PC-9 (cell line): Measurements from ENCODE around the gene GATAD2A. TPM values are rescaled to one million over a fixed set of nuclear protein-coding genes. Genes with fewer than 3 reads are reported as not detected.
"Not testable (repeated sequence)": the region's sequence is repeated elsewhere in the genome, so short reads cannot be mapped to it uniquely, and the experiment has no call there.

Experiments used
- BruUV-seq: library from RNA; stranded (reverse); fragments of 400-500 nt; replicated peaks from 2 replicates; lab custom pipeline; 2021; lab: Mats Ljungman, UMichigan
- CTCF ChIA-PET: fragments of 300-600 bp; sonication (Branson Sonifier 250); formaldehyde crosslinking; loops from one replicate; lab custom pipeline; 2022; ENCODE audit warnings: antibody characterized with exemption; lab: Charles Lee
- POLR2A ChIA-PET: fragments of 300-600 bp; sonication (Branson Sonifier 250); formaldehyde crosslinking; loops from one replicate; lab custom pipeline; 2022; ENCODE audit warnings: antibody characterized with exemption; ENCODE audit not compliant: unreplicated experiment; lab: Charles Lee
- DNase-seq, 2 experiments: peaks; one replicate each; pipeline versions ENCODE4 v3.0.0 to v3.0.0-alpha.2; 2015 to 2022; ENCODE audit warnings: mixed read lengths in 1 of 2
- H2AFZ ChIP-seq: fragments of 200-600 bp; sonication (generic); 2 replicates; pipeline ENCODE4 v1.8.1; 2017; ENCODE audit warnings: antibody characterized with exemption
- H3F3A ChIP-seq: fragments of 200-600 bp; sonication (generic); 2 replicates; pipeline ENCODE4 v1.8.1; 2017; ENCODE audit warnings: antibody characterized with exemption, mild to moderate bottlenecking, low read depth; ENCODE audit not compliant: insufficient read depth
- H3K27ac ChIP-seq: fragments of 200-600 bp; sonication (generic); 2 replicates; pipeline ENCODE4 v1.6.1; 2016; ENCODE audit warnings: mixed run types
- H3K27me3 ChIP-seq: fragments of 200-600 bp; sonication (generic); 2 replicates; pipeline ENCODE4 v1.6.1; 2016; ENCODE audit warnings: low read depth, mixed run types; ENCODE audit not compliant: insufficient read depth
- H3K36me3 ChIP-seq: fragments of 200-600 bp; sonication (generic); 2 replicates; pipeline ENCODE4 v1.6.1; 2016; ENCODE audit warnings: low read depth, mixed run types
- H3K4me1 ChIP-seq: fragments of 200-600 bp; sonication (generic); replicated peaks from 2 replicates; pipeline ENCODE4 v1.6.1; 2016; ENCODE audit warnings: mixed run types; ENCODE audit not compliant: insufficient read depth
- H3K4me2 ChIP-seq: fragments of 200-600 bp; sonication (generic); 2 replicates; pipeline ENCODE4 v1.6.1; 2017; ENCODE audit warnings: mixed run types
- H3K4me3 ChIP-seq: fragments of 200-600 bp; sonication (generic); 2 replicates; pipeline ENCODE4 v1.6.1; 2016; ENCODE audit warnings: mixed run types
- H3K79me2 ChIP-seq: fragments of 200-600 bp; sonication (generic); 2 replicates; pipeline ENCODE4 v1.6.1; 2017; ENCODE audit warnings: low read depth, mixed run types
- H3K9me2 ChIP-seq: fragments of 200-600 bp; sonication (generic); 2 replicates; pipeline ENCODE4 v1.8.1; 2017; ENCODE audit warnings: mild to moderate bottlenecking; ENCODE audit not compliant: insufficient read depth
- H3K9me3 ChIP-seq: fragments of 200-600 bp; sonication (generic); 2 replicates; pipeline ENCODE4 v1.8.1; 2016; ENCODE audit warnings: low read depth; ENCODE audit not compliant: insufficient read depth
- H4K20me1 ChIP-seq: fragments of 200-600 bp; sonication (generic); 2 replicates; pipeline ENCODE4 v1.8.1; 2017; ENCODE audit not compliant: insufficient read depth
- CTCF ChIP-seq: fragments of 200-600 bp; sonication (generic); conservative IDR thresholded peaks from 2 replicates; pipeline ENCODE4 v1.6.1; 2017; ENCODE audit warnings: mixed run types, antibody characterized with exemption, mild to moderate bottlenecking, moderate library complexity
- EZH2 ChIP-seq: fragments of 200-600 bp; sonication (generic); IDR thresholded peaks from 2 replicates; pipeline ENCODE4 v1.8.0; 2017; ENCODE audit warnings: antibody characterized with exemption, low read depth
- intact Hi-C: fragments of 100-400 bp; cut with micrococcal nuclease; formaldehyde crosslinking; loops from one replicate; pipeline ENCODE4 v1.10.0; 2022; ENCODE audit not compliant: unreplicated experiment
- total RNA-seq: library from RNA; stranded (reverse); gene quantifications from 2 replicates; pipeline ENCODE4 v1.2.3, GENCODE V29; 2021

Gene GATAD2A
- total RNA-seq, 1 experiment from 2014 or later: 129 TPM

GRCh38 chr19:19452243-19453124, 47.0 kb downstream of the GATAD2A start:
- DNase-seq: no peak
- no peaks in the 10 kb centered on the region for H3K27me3 ChIP-seq
- 0 out of 2 replicates have a peak, but pooled peaks cover 3% of the 10 kb centered on the region for H3K36me3 ChIP-seq
- peaks cover 8% of the 10 kb centered on the region; the same call in 1 of the 2 replicates for H3F3A ChIP-seq
- no peaks in the 10 kb centered on the region for H3K9me3 ChIP-seq
- H3K27ac ChIP-seq: 0 out of 2 replicates have a peak overlapping the region, but pooled peaks have one; percentile 4
- no peaks in the 10 kb centered on the region for H3K4me1 ChIP-seq
- H3K9me2 ChIP-seq: no peaks in the 10 kb centered on the region
- no peak overlapping the region for H3K4me2 ChIP-seq
- ChIA-PET CTCF (no interaction called here), POLR2A (no interaction called here)
- no peak overlapping the region for H3K4me3 ChIP-seq
- intact Hi-C loops: no loop called here
- H2AFZ ChIP-seq: no peak overlapping the region
- BruUV-seq: no TSS peak
- no peak for TF ChIP-seq EZH2
- TF ChIP-seq CTCF: no peak
- H3K79me2 ChIP-seq: peaks cover 91% of the 10 kb centered on the region
- peaks cover 89% of the 10 kb centered on the region for H4K20me1 ChIP-seq

GRCh38 chr19:19453125-19453454, 47.6 kb downstream of the GATAD2A start:
- intact Hi-C loops: no loop called here
- no TSS peak for BruUV-seq
- Histone ChIP-seq H3K4me3 (no peak overlapping the region), H3K4me1 (no peaks in the 10 kb centered on the region), H3K9me3 (no peaks in the 10 kb centered on the region), H3K79me2 (peaks cover 90% of the 10 kb centered on the region), H3K9me2 (no peaks in the 10 kb centered on the region), H3F3A (peaks cover 12% of the 10 kb centered on the region; the same call in 1 of the 2 replicates), H3K27me3 (no peaks in the 10 kb centered on the region), H3K4me2 (no peak overlapping the region), H3K27ac (no peak overlapping the region), H2AFZ (no peak overlapping the region), H3K36me3 (0 out of 2 replicates have a peak, but pooled peaks cover 3% of the 10 kb centered on the region), H4K20me1 (peaks cover 90% of the 10 kb centered on the region)
- ChIA-PET POLR2A (no interaction called here), CTCF (no interaction called here)
- no peak for DNase-seq
- TF ChIP-seq CTCF (no peak), EZH2 (no peak)

GRCh38 chr19:19455166-19455919, 49.9 kb downstream of the GATAD2A start:
- H3K4me1 ChIP-seq, POLR2A ChIA-PET, DNase-seq, H3K9me2 ChIP-seq, BruUV-seq, H3K27me3 ChIP-seq, H3K27ac ChIP-seq, CTCF ChIA-PET, intact Hi-C loops, H3K9me3 ChIP-seq, H3K4me2 ChIP-seq, H2AFZ ChIP-seq, H3K36me3 ChIP-seq, H3K4me3 ChIP-seq: not testable (repeated sequence)
- Histone ChIP-seq H3F3A (peaks cover 15% of the 10 kb centered on the region; the same call in 1 of the 2 replicates), H4K20me1 (peaks cover 88% of the 10 kb centered on the region), H3K79me2 (peaks cover 89% of the 10 kb centered on the region)
